B cell (primary cell): ENCODE results near the gene BTBD10. TPM values are rescaled to one million over a fixed set of nuclear protein-coding genes. Genes with fewer than 3 reads are reported as not detected.
"Not testable (repeated sequence)": the region's sequence is repeated elsewhere in the genome, so short reads cannot be mapped to it uniquely, and the experiment has no call there.

Experiments
- ATAC-seq: fragments of 200-7000 bp; cut with Tn5 transposase; one replicate; pipeline ENCODE4 v1.10.0; 2021; ENCODE audit warnings: low read depth, mild to moderate bottlenecking, moderate number of reproducible peaks, moderate library complexity
- CTCF ChIA-PET: fragments of 350-600 bp; sonication (Branson Sonifier 250); formaldehyde crosslinking; loops from one replicate; lab custom pipeline; 2021; ENCODE audit warnings: antibody characterized with exemption, inconsistent platforms; lab: Charles Lee
- POLR2A ChIA-PET: fragments of 350-600 bp; sonication (Branson Sonifier 250); formaldehyde crosslinking; loops from one replicate; lab custom pipeline; 2021; ENCODE audit warnings: antibody characterized with exemption; lab: Charles Lee
- DNase-seq: peaks from one replicate; pipeline ENCODE4 v3.0.0; 2013
- H2AFZ ChIP-seq: 2 replicates; pipeline ENCODE4 v1.6.1; 2012; ENCODE audit warnings: mild to moderate bottlenecking, low read depth, low read length; ENCODE audit not compliant: insufficient read depth, poor library complexity, severe bottlenecking
- H3K27ac ChIP-seq, 2 donors: 1 replicate in 1 of 2; 2 replicates in 1 of 2; pipeline ENCODE4 v1.5.1; 2012 to 2013; ENCODE audit warnings: low read length in 2 of 2, mild to moderate bottlenecking in 2 of 2, moderate library complexity in 1 of 2
- H3K27me3 ChIP-seq, 4 experiments: fragments of 200-600 bp in 1 of 4; sonication (generic) in 1 of 4; replicated peaks in 1 of 4; 1 replicate in 2 of 4; 2 replicates in 2 of 4; pipeline versions ENCODE4 v1.6.1 to v1.7.0; 2013 to 2016; ENCODE audit warnings: low read length in 3 of 4, mild to moderate bottlenecking in 2 of 4, mixed read lengths in 1 of 4, moderate library complexity in 1 of 4; ENCODE audit not compliant: insufficient read depth in 4 of 4, control insufficient read depth in 3 of 4; ENCODE audit errors: control extremely low read depth in 1 of 4
- H3K36me3 ChIP-seq, 2 experiments: replicated peaks in 1 of 2; 1 replicate in 1 of 2; 2 replicates in 1 of 2; pipeline versions ENCODE4 v1.6.1 to v1.7.1; 2013; ENCODE audit warnings: low read length in 1 of 2; ENCODE audit not compliant: insufficient read depth in 2 of 2, control insufficient read depth in 1 of 2; ENCODE audit errors: control extremely low read depth in 1 of 2, extremely low read depth in 1 of 2
- H3K4me1 ChIP-seq, 2 donors: fragments of 200-600 bp in 1 of 2; sonication (generic) in 1 of 2; 1 replicate in 1 of 2; 2 replicates in 1 of 2; pipeline versions ENCODE4 v1.5.1 to v1.6.1; 2013 to 2017; ENCODE audit warnings: low read length in 2 of 2; ENCODE audit not compliant: control insufficient read depth in 2 of 2, insufficient read depth in 2 of 2
- H3K4me2 ChIP-seq: replicated peaks from 2 replicates; pipeline ENCODE3; 2012; ENCODE audit warnings: mild to moderate bottlenecking, low read depth, low read length; ENCODE audit not compliant: poor library complexity, severe bottlenecking
- H3K4me3 ChIP-seq, 5 experiments: fragments of 200-600 bp in 1 of 5; sonication (generic) in 1 of 5; 1 replicate in 3 of 5; 2 replicates in 2 of 5; pipeline versions ENCODE4 v1.5.1 to v1.7.0; 2011 to 2016; ENCODE audit warnings: low read length in 4 of 5, mild to moderate bottlenecking in 4 of 5, low read depth in 2 of 5, control low read depth in 1 of 5, moderate library complexity in 1 of 5; ENCODE audit not compliant: insufficient read depth in 1 of 5; ENCODE audit errors: control extremely low read depth in 1 of 5, extremely low read depth in 1 of 5
- H3K79me2 ChIP-seq: fragments of 200-600 bp; sonication (generic); one replicate; pipeline ENCODE4 v1.6.0; 2016; ENCODE audit warnings: low read length; ENCODE audit not compliant: control insufficient read depth, insufficient read depth
- H3K9ac ChIP-seq: fragments of 200-600 bp; sonication (generic); 2 replicates; pipeline ENCODE4 v1.6.1; 2017; ENCODE audit warnings: mild to moderate bottlenecking, low read length, moderate library complexity
- H3K9me3 ChIP-seq, 3 donors: one replicate each; pipeline versions ENCODE4 v1.6.1 to v1.7.1; 2013; ENCODE audit warnings: low read length in 2 of 3; ENCODE audit not compliant: control insufficient read depth in 2 of 3, insufficient read depth in 1 of 3; ENCODE audit errors: control extremely low read depth in 1 of 3
- H4K20me1 ChIP-seq: 2 replicates; pipeline ENCODE4 v1.6.0; 2012; ENCODE audit warnings: mild to moderate bottlenecking, low read length; ENCODE audit not compliant: insufficient read depth, control insufficient read depth, poor library complexity, severe bottlenecking
- H3K27ac Mint-ChIP-seq: one replicate; pipeline ENCODE4 v1.8.0; 2021; ENCODE audit warnings: mixed read lengths
- H3K27me3 Mint-ChIP-seq: one replicate; pipeline ENCODE4 v1.8.0; 2021; ENCODE audit warnings: mixed read lengths
- H3K4me1 Mint-ChIP-seq: one replicate; pipeline ENCODE4 v1.8.0; 2021; ENCODE audit warnings: mixed read lengths
- H3K4me3 Mint-ChIP-seq: one replicate; pipeline ENCODE4 v1.8.0; 2021; ENCODE audit warnings: mixed read lengths
- H3K9me3 Mint-ChIP-seq: one replicate; pipeline ENCODE4 v1.8.0; 2022; ENCODE audit warnings: mixed read lengths; ENCODE audit not compliant: insufficient read depth
- EZH2 ChIP-seq: IDR thresholded peaks from 2 replicates; pipeline ENCODE4 v1.6.1; 2012; ENCODE audit warnings: borderline replicate concordance, low read depth, mild to moderate bottlenecking, moderate library complexity, low read length; ENCODE audit not compliant: insufficient read depth, poor library complexity, severe bottlenecking
- WGBS: methylation state at CpG from one replicate; pipeline ENCODE4 v1.1.5; 2013; ENCODE audit warnings: missing lambda C conversion rate; ENCODE audit not compliant: insufficient coverage; 5-methylcytosine and 5-hydroxymethylcytosine counted together
- intact Hi-C: fragments of 100-400 bp; cut with micrococcal nuclease; formaldehyde crosslinking; loops from one replicate; pipeline ENCODE4 v1.10.0; 2022
- polyA plus RNA-seq: library from polyadenylated mRNA; depleted of rRNA; stranded (reverse); fragments of >200 nt; gene quantifications from 2 replicates; pipeline ENCODE4 v1.2.3, GENCODE V29; 2012
- total RNA-seq, 2 donors: library from RNA; stranded (reverse); fragments of 120-200 nt in 1 of 2; gene quantifications; 1 replicate in 1 of 2; 2 replicates in 1 of 2; pipeline versions ENCODE4 v1.2.3 to v1.2.4, GENCODE V29; 2013 to 2022
- TF ChIP-seq, protein P1 (sequence below): fragments of 200-600 bp; IDR thresholded peaks from one replicate; pipeline ENCODE4 v1.8.0; 2022; ENCODE audit warnings: antibody characterized with exemption, mild to moderate bottlenecking

The BTBD10 gene
- total and polyA plus RNA-seq, 2 donors (not counting 1 experiment from before 2014, with no cell fraction given) = 8.2 to 19.6 TPM

DNA sequence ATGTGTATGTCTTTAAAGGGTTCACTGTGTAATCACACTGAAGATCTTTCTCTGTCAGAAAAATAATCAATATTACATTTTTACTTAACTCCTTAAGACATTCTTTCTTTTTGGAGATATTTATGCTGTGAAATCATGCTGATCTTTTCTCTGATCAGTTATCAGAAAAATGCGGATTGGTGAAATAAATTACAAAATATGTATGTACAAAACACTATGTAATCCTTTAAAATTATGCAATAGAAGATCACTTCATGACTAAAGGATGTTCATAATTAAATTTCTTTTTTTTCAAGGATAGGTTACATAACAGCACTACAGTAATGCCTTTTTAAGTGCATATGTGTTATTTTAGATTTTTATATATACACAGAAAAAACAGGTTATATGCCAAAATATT, 24.7 kb downstream of the BTBD10 start:
- H3K27ac Mint-ChIP-seq = no peak overlapping the region
- no peak overlapping the region for H3K4me3 ChIP-seq
- intact Hi-C loops = no loop called here
- no peak for DNase-seq
- no CpG with 5 or more reads among the region's 1 CpG for WGBS
- H3K27ac ChIP-seq = no peak overlapping the region
- no peak overlapping the region for H3K4me3 Mint-ChIP-seq
- peaks cover 0 to 3% of the 10 kb centered on the region in 2 donors for H3K4me1 ChIP-seq
- no peaks in the 10 kb centered on the region for H3K27me3 Mint-ChIP-seq
- H3K79me2 ChIP-seq = peaks cover 51% of the 10 kb centered on the region
- ChIA-PET CTCF (no interaction called here), POLR2A (no interaction called here)
- ATAC-seq = no peak
- peaks cover 0 to 2% of the 10 kb centered on the region in 2 experiments for H3K36me3 ChIP-seq
- peaks cover 30% of the 10 kb centered on the region for H4K20me1 ChIP-seq
- H3K9ac ChIP-seq = no peak overlapping the region
- H3K9me3 ChIP-seq = no peaks in the 10 kb centered on the region
- no peaks in the 10 kb centered on the region for H3K9me3 Mint-ChIP-seq
- H3K4me1 Mint-ChIP-seq = peaks cover 27% of the 10 kb centered on the region
- no peak overlapping the region for H2AFZ ChIP-seq
- H3K27me3 ChIP-seq = no peaks in the 10 kb centered on the region
- H3K4me2 ChIP-seq = no peak overlapping the region
- TF ChIP-seq, protein P1, sequence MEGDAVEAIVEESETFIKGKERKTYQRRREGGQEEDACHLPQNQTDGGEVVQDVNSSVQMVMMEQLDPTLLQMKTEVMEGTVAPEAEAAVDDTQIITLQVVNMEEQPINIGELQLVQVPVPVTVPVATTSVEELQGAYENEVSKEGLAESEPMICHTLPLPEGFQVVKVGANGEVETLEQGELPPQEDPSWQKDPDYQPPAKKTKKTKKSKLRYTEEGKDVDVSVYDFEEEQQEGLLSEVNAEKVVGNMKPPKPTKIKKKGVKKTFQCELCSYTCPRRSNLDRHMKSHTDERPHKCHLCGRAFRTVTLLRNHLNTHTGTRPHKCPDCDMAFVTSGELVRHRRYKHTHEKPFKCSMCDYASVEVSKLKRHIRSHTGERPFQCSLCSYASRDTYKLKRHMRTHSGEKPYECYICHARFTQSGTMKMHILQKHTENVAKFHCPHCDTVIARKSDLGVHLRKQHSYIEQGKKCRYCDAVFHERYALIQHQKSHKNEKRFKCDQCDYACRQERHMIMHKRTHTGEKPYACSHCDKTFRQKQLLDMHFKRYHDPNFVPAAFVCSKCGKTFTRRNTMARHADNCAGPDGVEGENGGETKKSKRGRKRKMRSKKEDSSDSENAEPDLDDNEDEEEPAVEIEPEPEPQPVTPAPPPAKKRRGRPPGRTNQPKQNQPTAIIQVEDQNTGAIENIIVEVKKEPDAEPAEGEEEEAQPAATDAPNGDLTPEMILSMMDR = no peak
- no peak for TF ChIP-seq EZH2

DNA sequence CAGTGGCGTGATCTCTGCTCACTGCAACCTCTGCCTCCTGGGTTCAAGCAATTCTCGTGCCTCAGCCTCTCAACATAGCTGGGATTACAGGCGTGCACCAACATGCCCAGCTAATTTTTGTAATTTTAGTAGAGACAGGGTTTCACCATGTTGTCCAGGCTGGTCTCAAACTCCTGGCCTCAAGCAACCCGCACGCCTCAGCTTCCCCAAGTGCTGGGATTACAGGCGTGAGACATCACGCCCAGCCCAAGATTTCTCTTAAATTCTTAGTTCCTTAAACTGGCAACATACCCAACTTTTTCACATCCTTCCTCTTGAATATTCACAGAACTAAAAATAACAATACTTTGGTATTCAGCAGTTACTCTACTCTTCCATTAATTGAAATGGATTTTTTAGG, 26.2 kb downstream of the BTBD10 start:
- H3K27me3 ChIP-seq, H3K27ac ChIP-seq, CTCF ChIA-PET, H3K9ac ChIP-seq, intact Hi-C loops, H3K4me2 ChIP-seq, H3K9me3 ChIP-seq, H3K27ac Mint-ChIP-seq, H3K27me3 Mint-ChIP-seq, POLR2A ChIA-PET, ATAC-seq, H3K4me1 ChIP-seq, H3K4me3 ChIP-seq, H3K36me3 ChIP-seq, H3K4me3 Mint-ChIP-seq, DNase-seq, H3K9me3 Mint-ChIP-seq, H2AFZ ChIP-seq: not testable (repeated sequence)
- H3K4me1 Mint-ChIP-seq = peaks cover 32% of the 10 kb centered on the region
- Histone ChIP-seq H4K20me1 (peaks cover 32% of the 10 kb centered on the region), H3K79me2 (peaks cover 50% of the 10 kb centered on the region)
- 93% methylated on average over 7 of the region's 7 CpGs for WGBS
